H9 (cell line): ENCODE results near the gene KDM2A. TPM values are rescaled to one million over a fixed set of nuclear protein-coding genes. Genes with fewer than 3 reads are reported as not detected.

Experiments used
- DNase-seq: peaks from one replicate; pipeline ENCODE4 v3.0.0-alpha.2; 2017
- H2AFZ ChIP-seq: one replicate; pipeline ENCODE4 v1.6.1; 2013; ENCODE audit warnings: mild to moderate bottlenecking, low read length, control low read depth, moderate library complexity
- H2AK5ac ChIP-seq: 2 replicates; pipeline ENCODE4 v1.6.1; 2013; ENCODE audit warnings: low read length, control low read depth, mixed read lengths; ENCODE audit not compliant: insufficient read length
- H2BK120ac ChIP-seq: one replicate; pipeline ENCODE4 v1.6.1; 2013; ENCODE audit warnings: low read depth, mild to moderate bottlenecking, low read length, control low read depth, inconsistent platforms; ENCODE audit not compliant: poor library complexity, severe bottlenecking
- H2BK12ac ChIP-seq: 2 replicates; pipeline ENCODE4 v1.6.1; 2013; ENCODE audit warnings: low read length, control low read depth, mixed read lengths, low read depth; ENCODE audit not compliant: insufficient read length
- H2BK15ac ChIP-seq: 2 replicates; pipeline ENCODE4 v1.6.1; 2013; ENCODE audit warnings: low read depth, low read length, control low read depth
- H2BK20ac ChIP-seq: one replicate; pipeline ENCODE4 v1.6.1; 2013; ENCODE audit warnings: low read depth, mild to moderate bottlenecking, low read length, control low read depth, inconsistent platforms; ENCODE audit not compliant: poor library complexity, severe bottlenecking
- H2BK5ac ChIP-seq: 2 replicates; pipeline ENCODE4 v1.6.1; 2013; ENCODE audit warnings: low read length, control low read depth, mixed read lengths; ENCODE audit not compliant: insufficient read length
- H3K14ac ChIP-seq: 2 replicates; pipeline ENCODE4 v1.6.1; 2013; ENCODE audit warnings: low read length, control low read depth; ENCODE audit not compliant: insufficient read depth
- H3K18ac ChIP-seq: 2 replicates; pipeline ENCODE4 v1.6.1; 2013; ENCODE audit warnings: low read depth, mild to moderate bottlenecking, mixed read lengths, low read length, control low read depth; ENCODE audit not compliant: insufficient read length
- H3K23ac ChIP-seq: 2 replicates; pipeline ENCODE4 v1.6.1; 2013; ENCODE audit warnings: low read length, control low read depth, mixed read lengths, low read depth; ENCODE audit not compliant: insufficient read length
- H3K23me2 ChIP-seq: 2 replicates; pipeline ENCODE4 v1.6.1; 2013; ENCODE audit warnings: low read depth, mild to moderate bottlenecking, mixed read lengths, low read length, control low read depth; ENCODE audit not compliant: insufficient read length, poor library complexity, severe bottlenecking
- H3K27ac ChIP-seq: 2 replicates; pipeline ENCODE4 v1.5.1; 2013; ENCODE audit warnings: low read length, control low read depth, mixed read lengths, low read depth; ENCODE audit not compliant: insufficient read length
- H3K27me3 ChIP-seq: 2 replicates; pipeline ENCODE4 v1.6.1; 2013; ENCODE audit warnings: low read length, control low read depth, inconsistent platforms; ENCODE audit not compliant: insufficient read depth
- H3K4ac ChIP-seq: 2 replicates; pipeline ENCODE4 v1.6.1; 2013; ENCODE audit warnings: low read depth, mild to moderate bottlenecking, control low read depth, inconsistent platforms, low read length, moderate library complexity
- H3K4me1 ChIP-seq: 2 replicates; pipeline ENCODE4 v1.6.1; 2013; ENCODE audit warnings: low read length, control low read depth, inconsistent platforms; ENCODE audit not compliant: insufficient read depth
- H3K4me2 ChIP-seq: 2 replicates; pipeline ENCODE4 v1.6.1; 2013; ENCODE audit warnings: low read length, control low read depth, mixed read lengths; ENCODE audit not compliant: insufficient read length, insufficient read depth
- H3K56ac ChIP-seq: 2 replicates; pipeline ENCODE4 v1.6.1; 2013; ENCODE audit warnings: low read depth, mild to moderate bottlenecking, mixed read lengths, low read length, control low read depth; ENCODE audit not compliant: insufficient read length
- H3K79me1 ChIP-seq: 2 replicates; pipeline ENCODE4 v1.6.1; 2013; ENCODE audit warnings: low read depth, mild to moderate bottlenecking, moderate library complexity, low read length, control low read depth, inconsistent platforms; ENCODE audit not compliant: insufficient read depth, poor library complexity, severe bottlenecking
- H3K79me2 ChIP-seq: 2 replicates; pipeline ENCODE4 v1.6.1; 2013; ENCODE audit warnings: low read length, control low read depth, inconsistent platforms; ENCODE audit not compliant: insufficient read depth
- H3K9ac ChIP-seq: 2 replicates; pipeline ENCODE4 v1.6.1; 2013; ENCODE audit warnings: low read length, control low read depth, mixed read lengths; ENCODE audit not compliant: insufficient read length; ENCODE audit errors: extremely low read depth
- H3K9me3 ChIP-seq: one replicate; pipeline ENCODE4 v1.6.1; 2013; ENCODE audit warnings: low read depth, low read length, inconsistent platforms; ENCODE audit not compliant: control insufficient read depth
- H3T11ph ChIP-seq: one replicate; pipeline ENCODE4 v1.6.1; 2013; ENCODE audit warnings: mild to moderate bottlenecking, low read length, control low read depth, inconsistent platforms
- H4K20me1 ChIP-seq: one replicate; pipeline ENCODE4 v1.6.1; 2013; ENCODE audit not compliant: control insufficient read depth, insufficient read length, insufficient read depth
- H4K5ac ChIP-seq: 2 replicates; pipeline ENCODE4 v1.6.1; 2013; ENCODE audit warnings: low read depth, mild to moderate bottlenecking, mixed read lengths, low read length, control low read depth; ENCODE audit not compliant: insufficient read length
- H4K8ac ChIP-seq: replicated peaks from 2 replicates; pipeline ENCODE4 v1.6.1; 2013; ENCODE audit warnings: low read length, control low read depth, mixed read lengths, low read depth; ENCODE audit not compliant: insufficient read length
- H4K91ac ChIP-seq: 2 replicates; pipeline ENCODE4 v1.6.1; 2013; ENCODE audit warnings: low read depth, mild to moderate bottlenecking, moderate library complexity, mixed read lengths, low read length, control low read depth; ENCODE audit not compliant: insufficient read length
- H3K27ac Mint-ChIP-seq, 3 experiments: 2 replicates in 2 of 3; 3 replicates in 1 of 3; pipeline ENCODE4 v1.8.0; 2020 to 2021; ENCODE audit warnings: mixed read lengths in 3 of 3, mild to moderate bottlenecking in 1 of 3, moderate library complexity in 1 of 3
- H3K27me3 Mint-ChIP-seq: 2 replicates; pipeline ENCODE4 v1.8.0; 2021; ENCODE audit warnings: low read depth, mild to moderate bottlenecking, moderate library complexity, mixed read lengths
- H3K36me3 Mint-ChIP-seq, 3 experiments: 2 replicates in 2 of 3; 3 replicates in 1 of 3; pipeline ENCODE4 v1.8.0; 2020 to 2021; ENCODE audit warnings: low read depth in 3 of 3, mixed read lengths in 3 of 3; ENCODE audit not compliant: insufficient read depth in 1 of 3
- H3K4me1 Mint-ChIP-seq, 2 experiments: 2 replicates each; pipeline ENCODE4 v1.8.0; 2020; ENCODE audit warnings: mixed read lengths in 2 of 2
- H3K4me3 Mint-ChIP-seq, 2 experiments: 2 replicates in 1 of 2; 3 replicates in 1 of 2; pipeline ENCODE4 v1.8.0; 2020 to 2021; ENCODE audit warnings: mild to moderate bottlenecking in 2 of 2, mixed read lengths in 2 of 2, moderate library complexity in 1 of 2
- H3K9me3 Mint-ChIP-seq, 2 experiments: 2 replicates in 1 of 2; 3 replicates in 1 of 2; pipeline ENCODE4 v1.8.0; 2020; ENCODE audit warnings: mild to moderate bottlenecking in 2 of 2, mixed read lengths in 2 of 2, moderate library complexity in 1 of 2
- CTCF ChIP-seq: fragments of 200-600 bp; sonication (generic); conservative IDR thresholded peaks from 3 replicates; pipeline ENCODE4 v1.8.0; 2021; ENCODE audit warnings: antibody characterized with exemption, mild to moderate bottlenecking
- WGBS: extraction: QIAGEN DNeasy Blood & Tissue Kit; methylation state at CpG from one replicate; pipeline ENCODE4 v1.1.7; 2013; ENCODE audit warnings: missing lambda C conversion rate, low lambda C conversion rate, mixed read lengths; ENCODE audit not compliant: insufficient read length; ENCODE audit errors: extremely low coverage; 5-methylcytosine and 5-hydroxymethylcytosine counted together
- total RNA-seq: library from RNA; stranded (reverse); gene quantifications from 2 replicates; pipeline ENCODE4 v1.2.1, GENCODE V29; 2021

KDM2A gene
- total RNA-seq, 1 experiment from 2014 or later = 85.9 TPM

DNA sequence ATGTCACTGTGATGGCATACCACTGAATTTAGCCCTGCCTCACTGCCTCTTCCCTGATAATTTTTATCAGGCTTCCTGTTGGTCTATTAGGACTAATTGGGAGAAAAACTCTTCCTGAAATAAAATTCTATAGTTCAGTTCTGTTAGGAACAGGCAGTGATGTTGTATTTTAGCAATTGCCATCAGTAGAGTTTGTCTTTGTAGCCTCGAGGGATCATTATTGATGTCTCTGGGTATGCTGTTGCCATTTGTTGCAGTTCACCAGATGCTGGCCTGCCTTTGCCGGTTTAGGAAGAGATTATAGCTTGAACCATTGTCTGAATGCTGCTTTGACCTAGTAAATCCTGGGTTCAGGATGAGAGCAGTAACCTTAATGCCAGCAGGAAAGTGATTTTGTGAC is 41.0 kb downstream of the KDM2A start:
- Histone ChIP-seq H4K20me1 (no peaks in the 10 kb centered on the region), H3K9ac (no peak overlapping the region), H2BK120ac (no peak overlapping the region), H4K91ac (no peak overlapping the region), H2BK15ac (no peak overlapping the region), H3K4ac (no peak overlapping the region), H3T11ph (no peak overlapping the region), H3K23me2 (no peaks in the 10 kb centered on the region), H3K23ac (no peak overlapping the region), H4K8ac (no peak overlapping the region), H3K56ac (no peak overlapping the region), H3K9me3 (no peaks in the 10 kb centered on the region), H2BK20ac (no peak overlapping the region), H2AK5ac (no peak overlapping the region), H2AFZ (no peak overlapping the region), H3K4me2 (no peak overlapping the region), H3K79me1 (peaks cover 13% of the 10 kb centered on the region), H4K5ac (no peak overlapping the region), H2BK5ac (no peak overlapping the region), H3K27me3 (no peaks in the 10 kb centered on the region), H3K18ac (no peak overlapping the region), H3K79me2 (peaks cover 2% of the 10 kb centered on the region; the same call in 1 of the 2 replicates), H3K14ac (no peak overlapping the region), H3K4me1 (no peaks in the 10 kb centered on the region), H3K27ac (no peak overlapping the region), H2BK12ac (no peak overlapping the region)
- WGBS = no CpG with 5 or more reads among the region's 2 CpGs
- Mint-ChIP-seq H3K36me3 (peaks cover 3 to 10% (median 10%) of the 10 kb centered on the region in 3 experiments; a peak in 5 of 7 replicates), H3K27me3 (no peaks in the 10 kb centered on the region), H3K9me3 (no peaks in the 10 kb centered on the region), H3K27ac (peak overlapping the region in 2 of 3 experiments; percentile 1 to 49; a peak in 2 of 7 replicates), H3K4me3 (no peak overlapping the region), H3K4me1 (peaks cover 9 to 18% of the 10 kb centered on the region in 2 experiments)
- TF ChIP-seq CTCF = no peak
- DNase-seq = no peak
